ENCODE measurements around the gene CSRP1. TPM values are rescaled to one million over a fixed set of nuclear protein-coding genes. Genes with fewer than 3 reads are reported as not detected.
A peak's percentile ranks its signal among the peaks of the same experiment; 100 is the strongest.

Gene CSRP1
- total and polyA plus RNA-seq, 2 donors from 2014 or later, result 211 to 236 TPM

DNA sequence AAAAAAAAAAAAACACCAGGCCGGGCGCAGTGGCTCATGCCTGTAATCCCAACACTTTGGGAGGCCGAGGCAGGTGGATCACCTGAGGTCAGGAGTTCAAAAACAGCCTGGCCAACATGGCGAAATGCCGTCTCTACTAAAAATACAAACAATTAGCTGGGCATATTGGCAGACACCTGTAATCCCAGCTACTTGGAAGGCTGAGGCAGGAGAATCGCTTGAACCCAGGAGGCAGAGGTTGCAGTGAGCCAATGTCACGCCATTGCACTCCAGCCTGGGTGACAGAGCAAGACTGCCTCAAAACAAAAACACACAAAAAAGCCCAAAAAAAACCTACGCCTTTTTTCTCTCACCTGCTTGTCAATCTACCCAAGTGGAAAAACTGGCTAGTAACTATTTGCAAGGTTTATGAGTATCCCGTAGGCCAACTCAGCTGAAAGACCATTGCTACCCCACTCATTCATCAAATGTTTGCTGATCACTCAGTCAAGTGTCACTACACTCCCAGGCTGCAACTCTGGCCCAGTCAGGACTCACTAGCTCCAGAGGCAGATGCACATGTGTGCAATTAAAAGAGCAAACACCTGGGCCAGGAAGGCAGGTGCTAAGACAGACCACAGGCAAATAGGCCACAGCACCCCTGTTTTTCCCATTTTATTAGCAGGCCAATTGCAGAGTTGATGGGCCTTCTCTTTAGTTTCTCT lies 2.0 kb downstream of the CSRP1 start:
- TF ChIP-seq, protein P1, sequence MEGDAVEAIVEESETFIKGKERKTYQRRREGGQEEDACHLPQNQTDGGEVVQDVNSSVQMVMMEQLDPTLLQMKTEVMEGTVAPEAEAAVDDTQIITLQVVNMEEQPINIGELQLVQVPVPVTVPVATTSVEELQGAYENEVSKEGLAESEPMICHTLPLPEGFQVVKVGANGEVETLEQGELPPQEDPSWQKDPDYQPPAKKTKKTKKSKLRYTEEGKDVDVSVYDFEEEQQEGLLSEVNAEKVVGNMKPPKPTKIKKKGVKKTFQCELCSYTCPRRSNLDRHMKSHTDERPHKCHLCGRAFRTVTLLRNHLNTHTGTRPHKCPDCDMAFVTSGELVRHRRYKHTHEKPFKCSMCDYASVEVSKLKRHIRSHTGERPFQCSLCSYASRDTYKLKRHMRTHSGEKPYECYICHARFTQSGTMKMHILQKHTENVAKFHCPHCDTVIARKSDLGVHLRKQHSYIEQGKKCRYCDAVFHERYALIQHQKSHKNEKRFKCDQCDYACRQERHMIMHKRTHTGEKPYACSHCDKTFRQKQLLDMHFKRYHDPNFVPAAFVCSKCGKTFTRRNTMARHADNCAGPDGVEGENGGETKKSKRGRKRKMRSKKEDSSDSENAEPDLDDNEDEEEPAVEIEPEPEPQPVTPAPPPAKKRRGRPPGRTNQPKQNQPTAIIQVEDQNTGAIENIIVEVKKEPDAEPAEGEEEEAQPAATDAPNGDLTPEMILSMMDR (IDR thresholded peaks at IDR 0.05; ENCODE audit: borderline replicate concordance, extremely low read depth, insufficient read depth), result no peak
- intact Hi-C loops (cut with DNase I), result no loop called here
- H3K27me3 ChIP-seq (ENCODE audit: control insufficient read depth, insufficient read depth, low read length), result no peaks in the 10 kb centered on the region
- no peaks in the 10 kb centered on the region for H3K36me3 ChIP-seq (ENCODE audit: control insufficient read depth in 2 of 3, insufficient read depth in 3 of 3, low read length in 3 of 3)
- peak overlapping the region; percentile 95 to 96 for H3K27ac ChIP-seq (ENCODE audit: low read depth in 2 of 2, low read length in 2 of 2)
- no peaks in the 10 kb centered on the region for H3K9me3 ChIP-seq (ENCODE audit: control insufficient read depth in 2 of 3, insufficient read depth in 1 of 3, low read length in 3 of 3)
- H3K9ac ChIP-seq (ENCODE audit: low read length in 3 of 3), result peak overlapping the region; percentile 20 to 80 (median 47)
- DNase-seq (peak in 1 of 5 donors; percentile 37), FAIRE-seq (no peak)
- peaks cover 27 to 36% (median 28%) of the 10 kb centered on the region in 3 donors for H3K4me1 ChIP-seq (ENCODE audit: control insufficient read depth in 2 of 3, insufficient read depth in 2 of 3, low read depth in 1 of 3, low read length in 3 of 3)
- H3K4me3 ChIP-seq (ENCODE audit: low read length in 3 of 3), result peak overlapping the region; percentile 56 to 88 (median 81)

DNA sequence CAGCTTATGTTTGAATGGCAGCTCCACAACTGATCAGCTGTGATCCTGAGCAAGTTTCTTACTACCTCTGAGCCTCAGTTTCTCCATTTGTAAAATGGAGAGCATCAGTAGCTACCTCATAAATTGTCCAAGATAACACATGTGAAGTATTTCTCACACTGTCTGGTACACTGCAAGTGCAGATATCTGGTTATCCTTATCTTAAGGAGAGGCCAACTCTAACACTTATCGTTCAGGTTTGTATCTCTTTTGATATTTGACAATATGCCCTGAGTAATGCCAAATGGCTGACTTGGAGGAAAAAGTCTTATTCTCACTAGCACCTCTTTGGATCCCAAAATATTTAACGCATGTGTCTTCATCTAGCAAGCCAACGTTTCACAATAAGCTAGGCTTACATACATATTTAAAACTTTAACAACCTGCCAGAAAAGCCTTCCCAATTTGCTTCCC lies 2.7 kb downstream of the CSRP1 start:
- Histone ChIP-seq H3K4me3 (ENCODE audit: low read length in 3 of 3) (peak overlapping the region; percentile 7 to 88 (median 30)), H3K9ac (ENCODE audit: low read length in 3 of 3) (peak overlapping the region; percentile 34 to 64 (median 51)), H3K27ac (ENCODE audit: low read depth in 2 of 2, low read length in 2 of 2) (peak overlapping the region; percentile 92 to 95), H3K4me1 (ENCODE audit: control insufficient read depth in 2 of 3, insufficient read depth in 2 of 3, low read depth in 1 of 3, low read length in 3 of 3) (peaks cover 28 to 39% (median 28%) of the 10 kb centered on the region in 3 donors), H3K36me3 (ENCODE audit: control insufficient read depth in 2 of 3, insufficient read depth in 3 of 3, low read length in 3 of 3) (no peaks in the 10 kb centered on the region), H3K27me3 (ENCODE audit: control insufficient read depth, insufficient read depth, low read length) (no peaks in the 10 kb centered on the region), H3K9me3 (ENCODE audit: control insufficient read depth in 2 of 3, insufficient read depth in 1 of 3, low read length in 3 of 3) (no peaks in the 10 kb centered on the region)
- FAIRE-seq (no peak), DNase-seq (no peak)
- intact Hi-C loops (cut with DNase I), result no loop called here
- TF ChIP-seq, protein P1 (IDR thresholded peaks at IDR 0.05; ENCODE audit: borderline replicate concordance, extremely low read depth, insufficient read depth), result no peak

DNA sequence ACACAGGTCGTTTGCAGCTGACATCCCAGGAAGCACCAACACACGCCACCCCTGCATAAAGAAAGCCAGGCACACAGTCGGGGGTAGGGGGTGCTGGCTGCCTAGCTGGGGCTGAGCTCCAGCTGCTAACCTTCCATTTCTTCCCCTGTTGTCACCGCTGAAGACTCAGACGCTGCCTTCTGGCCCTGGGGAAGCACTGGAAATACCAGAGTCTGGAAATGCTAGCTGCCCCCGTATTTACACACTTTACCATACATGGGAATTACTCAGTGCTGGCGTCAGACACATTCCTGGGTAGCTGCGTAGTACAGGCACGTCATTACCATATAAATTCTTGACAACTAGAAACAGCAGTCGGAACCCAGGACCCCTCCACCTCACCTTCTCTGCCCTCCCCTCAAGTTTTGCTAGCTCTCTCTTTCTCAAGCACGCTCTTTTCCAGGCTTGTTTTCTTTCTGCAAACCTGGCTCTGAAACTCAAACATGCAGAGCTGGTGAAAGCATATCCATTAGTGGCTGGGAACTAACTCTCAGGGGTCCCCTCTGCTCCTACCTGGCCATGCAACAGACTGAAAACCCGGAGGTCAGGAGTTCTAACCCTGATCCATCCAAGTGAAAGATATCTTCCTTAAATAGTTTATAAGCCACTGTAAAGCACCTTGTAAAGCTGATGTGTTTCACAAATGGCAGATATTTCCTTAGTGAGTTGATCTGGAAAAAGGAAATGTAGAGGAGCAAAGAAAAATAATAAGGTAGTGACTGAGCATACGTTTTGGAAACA lies 3.3 kb downstream of the CSRP1 start:
- FAIRE-seq (no peak), DNase-seq (peak; percentile 85 to 98 (median 90))
- no peaks in the 10 kb centered on the region for H3K27me3 ChIP-seq (ENCODE audit: control insufficient read depth, insufficient read depth, low read length)
- no peaks in the 10 kb centered on the region for H3K9me3 ChIP-seq (ENCODE audit: control insufficient read depth in 2 of 3, insufficient read depth in 1 of 3, low read length in 3 of 3)
- H3K4me1 ChIP-seq (ENCODE audit: control insufficient read depth in 2 of 3, insufficient read depth in 2 of 3, low read depth in 1 of 3, low read length in 3 of 3), result peaks cover 28 to 43% (median 28%) of the 10 kb centered on the region in 3 donors
- no peaks in the 10 kb centered on the region for H3K36me3 ChIP-seq (ENCODE audit: control insufficient read depth in 2 of 3, insufficient read depth in 3 of 3, low read length in 3 of 3)
- TF ChIP-seq, protein P1 (IDR thresholded peaks at IDR 0.05; ENCODE audit: borderline replicate concordance, extremely low read depth, insufficient read depth), result no peak
- peak overlapping the region; percentile 7 to 88 (median 30) for H3K4me3 ChIP-seq (ENCODE audit: low read length in 3 of 3)
- intact Hi-C loops (cut with DNase I), result no loop called here
- H3K27ac ChIP-seq (ENCODE audit: low read depth in 2 of 2, low read length in 2 of 2), result peak overlapping the region; percentile 92 to 95
- H3K9ac ChIP-seq (ENCODE audit: low read length in 3 of 3), result peak overlapping the region; percentile 34 to 64 (median 51)
